ENCODE measurements around the gene CDCA3.

Gene CDCA3

GRCh38 chr12:6819106-6820030 lies 31.7 kb downstream of the CDCA3 start:
- no peak for DNase-seq

- no peak for DNase-seq
Observed at GRCh38 chr12:6818645-6819044, 32.4 kb downstream of the CDCA3 start.

GRCh38 chr12:6818222-6818621 lies 32.9 kb downstream of the CDCA3 start:
- no peak for DNase-seq

GRCh38 chr12:6817662-6818157 lies 33.4 kb downstream of the CDCA3 start:
- DNase-seq: no peak

GRCh38 chr12:6817098-6817497 lies 34.0 kb downstream of the CDCA3 start:
- DNase-seq: no peak

- DNase-seq: no peak
Observed at GRCh38 chr12:6816598-6816997, 34.5 kb downstream of the CDCA3 start.

- DNase-seq: no peak
Observed at GRCh38 chr12:6813363-6813762, 37.7 kb downstream of the CDCA3 start.

GRCh38 chr12:6810758-6811157 lies 40.3 kb downstream of the CDCA3 start:
- DNase-seq: no peak

- no peak for DNase-seq
Observed at GRCh38 chr12:6809056-6809455, 42.0 kb downstream of the CDCA3 start.

GRCh38 chr12:6807170-6807569 lies 43.9 kb downstream of the CDCA3 start:
- DNase-seq: no peak

- DNase-seq: no peak
Observed at GRCh38 chr12:6799147-6799546, 51.9 kb downstream of the CDCA3 start.

Data from CD4-positive, alpha-beta T cell treated with Interleukin-6 for 4 hours (primary cell).